ENCODE results near the gene ABCD4. TPM values are rescaled to one million over a fixed set of nuclear protein-coding genes. Genes with fewer than 3 reads are reported as not detected.
"Not testable (repeated sequence)": the region's sequence is repeated elsewhere in the genome, so short reads cannot be mapped to it uniquely, and the experiment has no call there.

Gene ABCD4
- total and polyA plus RNA-seq, 2 donors, result 28.3 to 95.7 TPM

GRCh38 chr14:74292061-74292460, 10.7 kb downstream of the ABCD4 start:
- 95% methylated on average over 11 of the region's 11 CpGs for WGBS
- Histone ChIP-seq H3K4me1 (ENCODE audit: control insufficient read depth in 2 of 2, insufficient read depth in 2 of 2, low read length in 2 of 2) (no peaks in the 10 kb centered on the region), H3K27ac (ENCODE audit: low read depth in 1 of 2, low read length in 1 of 2) (no peak overlapping the region), H3K9me3 (ENCODE audit: control insufficient read depth in 2 of 2, insufficient read depth in 1 of 2, low read length in 1 of 2) (no peaks in the 10 kb centered on the region), H3K27me3 (ENCODE audit: control insufficient read depth in 2 of 2, insufficient read depth in 1 of 2, low read length in 1 of 2) (no peaks in the 10 kb centered on the region), H3K36me3 (ENCODE audit: control insufficient read depth in 2 of 2, insufficient read depth in 2 of 2, low read length in 1 of 2) (peaks cover 83 to 88% of the 10 kb centered on the region in 2 donors), H3K4me3 (ENCODE audit: low read length in 2 of 2) (no peak overlapping the region)
- DNase-seq (ENCODE audit: low read depth in 6 of 9, low spot score in 9 of 9), result no peak

GRCh38 chr14:74290415-74290814, 12.3 kb downstream of the ABCD4 start:
- peaks cover 79 to 83% of the 10 kb centered on the region in 2 donors for H3K36me3 ChIP-seq (ENCODE audit: control insufficient read depth in 2 of 2, insufficient read depth in 2 of 2, low read length in 1 of 2)
- H3K4me3 ChIP-seq (ENCODE audit: low read length in 2 of 2), result no peak overlapping the region
- no peak overlapping the region for H3K27ac ChIP-seq (ENCODE audit: low read depth in 1 of 2, low read length in 1 of 2)
- DNase-seq (ENCODE audit: low read depth in 6 of 9, low spot score in 9 of 9), result peak in 2 of 9 donors; percentile 21 to 26
- no peaks in the 10 kb centered on the region for H3K4me1 ChIP-seq (ENCODE audit: control insufficient read depth in 2 of 2, insufficient read depth in 2 of 2, low read length in 2 of 2)
- no peaks in the 10 kb centered on the region for H3K9me3 ChIP-seq (ENCODE audit: control insufficient read depth in 2 of 2, insufficient read depth in 1 of 2, low read length in 1 of 2)
- WGBS, result 85% methylated on average over 7 of the region's 7 CpGs
- H3K27me3 ChIP-seq (ENCODE audit: control insufficient read depth in 2 of 2, insufficient read depth in 1 of 2, low read length in 1 of 2), result no peaks in the 10 kb centered on the region

- H3K4me1 ChIP-seq (ENCODE audit: control insufficient read depth in 2 of 2, insufficient read depth in 2 of 2, low read length in 2 of 2), result no peaks in the 10 kb centered on the region
- no peak overlapping the region for H3K27ac ChIP-seq (ENCODE audit: low read depth in 1 of 2, low read length in 1 of 2)
- no peak overlapping the region for H3K4me3 ChIP-seq (ENCODE audit: low read length in 2 of 2)
- no peaks in the 10 kb centered on the region for H3K9me3 ChIP-seq (ENCODE audit: control insufficient read depth in 2 of 2, insufficient read depth in 1 of 2, low read length in 1 of 2)
- H3K27me3 ChIP-seq (ENCODE audit: control insufficient read depth in 2 of 2, insufficient read depth in 1 of 2, low read length in 1 of 2), result no peaks in the 10 kb centered on the region
- 98% methylated on average over 5 of the region's 5 CpGs for WGBS
- peaks cover 77 to 79% of the 10 kb centered on the region in 2 donors for H3K36me3 ChIP-seq (ENCODE audit: control insufficient read depth in 2 of 2, insufficient read depth in 2 of 2, low read length in 1 of 2)
- no peak for DNase-seq (ENCODE audit: low read depth in 6 of 9, low spot score in 9 of 9)
Observed at GRCh38 chr14:74289801-74290200, 12.9 kb downstream of the ABCD4 start.

- no peaks in the 10 kb centered on the region for H3K4me1 ChIP-seq (ENCODE audit: control insufficient read depth in 2 of 2, insufficient read depth in 2 of 2, low read length in 2 of 2)
- H3K36me3 ChIP-seq (ENCODE audit: control insufficient read depth in 2 of 2, insufficient read depth in 2 of 2, low read length in 1 of 2), result peaks cover 69 to 70% of the 10 kb centered on the region in 2 donors
- no peak overlapping the region for H3K27ac ChIP-seq (ENCODE audit: low read depth in 1 of 2, low read length in 1 of 2)
- no peaks in the 10 kb centered on the region for H3K9me3 ChIP-seq (ENCODE audit: control insufficient read depth in 2 of 2, insufficient read depth in 1 of 2, low read length in 1 of 2)
- H3K4me3 ChIP-seq (ENCODE audit: low read length in 2 of 2), result no peak overlapping the region
- H3K27me3 ChIP-seq (ENCODE audit: control insufficient read depth in 2 of 2, insufficient read depth in 1 of 2, low read length in 1 of 2), result no peaks in the 10 kb centered on the region
- WGBS, result 97% methylated on average over 7 of the region's 7 CpGs
- DNase-seq (ENCODE audit: low read depth in 6 of 9, low spot score in 9 of 9), result no peak
Observed at GRCh38 chr14:74286736-74287135, 16.0 kb downstream of the ABCD4 start.

GRCh38 chr14:74281069-74281468, 21.7 kb downstream of the ABCD4 start:
- H3K27me3 ChIP-seq (ENCODE audit: control insufficient read depth in 2 of 2, insufficient read depth in 1 of 2, low read length in 1 of 2), result no peaks in the 10 kb centered on the region
- H3K27ac ChIP-seq (ENCODE audit: low read depth in 1 of 2, low read length in 1 of 2), result no peak overlapping the region
- H3K36me3 ChIP-seq (ENCODE audit: control insufficient read depth in 2 of 2, insufficient read depth in 2 of 2, low read length in 1 of 2), result peaks cover 15 to 19% of the 10 kb centered on the region in 2 donors
- 98% methylated on average over 2 of the region's 2 CpGs for WGBS
- H3K4me1 ChIP-seq (ENCODE audit: control insufficient read depth in 2 of 2, insufficient read depth in 2 of 2, low read length in 2 of 2), result no peaks in the 10 kb centered on the region
- no peaks in the 10 kb centered on the region for H3K9me3 ChIP-seq (ENCODE audit: control insufficient read depth in 2 of 2, insufficient read depth in 1 of 2, low read length in 1 of 2)
- H3K4me3 ChIP-seq (ENCODE audit: low read length in 2 of 2), result no peak overlapping the region
- no peak for DNase-seq (ENCODE audit: low read depth in 6 of 9, low spot score in 9 of 9)

GRCh38 chr14:74278080-74278479, 24.7 kb downstream of the ABCD4 start:
- H3K36me3 ChIP-seq (ENCODE audit: control insufficient read depth in 2 of 2, insufficient read depth in 2 of 2, low read length in 1 of 2), result peaks cover under 1% of the 10 kb centered on the region in 2 donors
- H3K27me3 ChIP-seq (ENCODE audit: control insufficient read depth in 2 of 2, insufficient read depth in 1 of 2, low read length in 1 of 2), result no peaks in the 10 kb centered on the region
- no peak overlapping the region for H3K27ac ChIP-seq (ENCODE audit: low read depth in 1 of 2, low read length in 1 of 2)
- no peak for DNase-seq (ENCODE audit: low read depth in 6 of 9, low spot score in 9 of 9)
- H3K9me3 ChIP-seq (ENCODE audit: control insufficient read depth in 2 of 2, insufficient read depth in 1 of 2, low read length in 1 of 2), result no peaks in the 10 kb centered on the region
- WGBS, result 95% methylated on average over 2 of the region's 2 CpGs
- H3K4me1 ChIP-seq (ENCODE audit: control insufficient read depth in 2 of 2, insufficient read depth in 2 of 2, low read length in 2 of 2), result no peaks in the 10 kb centered on the region
- no peak overlapping the region for H3K4me3 ChIP-seq (ENCODE audit: low read length in 2 of 2)

GRCh38 chr14:74275241-74275841, 27.4 kb downstream of the ABCD4 start:
- H3K27me3 ChIP-seq (ENCODE audit: control insufficient read depth in 2 of 2, insufficient read depth in 1 of 2, low read length in 1 of 2), result peaks cover 0 to 2% of the 10 kb centered on the region in 2 donors
- no peak overlapping the region for H3K4me3 ChIP-seq (ENCODE audit: low read length in 2 of 2)
- 35% methylated on average over 6 of the region's 6 CpGs for WGBS
- H3K27ac ChIP-seq (ENCODE audit: low read depth in 1 of 2, low read length in 1 of 2), result no peak overlapping the region
- no peaks in the 10 kb centered on the region for H3K4me1 ChIP-seq (ENCODE audit: control insufficient read depth in 2 of 2, insufficient read depth in 2 of 2, low read length in 2 of 2)
- DNase-seq (ENCODE audit: low read depth in 6 of 9, low spot score in 9 of 9), result no peak
- H3K9me3 ChIP-seq (ENCODE audit: control insufficient read depth in 2 of 2, insufficient read depth in 1 of 2, low read length in 1 of 2), result no peaks in the 10 kb centered on the region
- no peaks in the 10 kb centered on the region for H3K36me3 ChIP-seq (ENCODE audit: control insufficient read depth in 2 of 2, insufficient read depth in 2 of 2, low read length in 1 of 2)

GRCh38 chr14:74271365-74271764, 31.4 kb downstream of the ABCD4 start:
- no peak for DNase-seq (ENCODE audit: low read depth in 6 of 9, low spot score in 9 of 9)
- 54% methylated on average over 1 of the region's 1 CpG for WGBS
- peaks cover 0 to 10% of the 10 kb centered on the region in 2 donors for H3K27me3 ChIP-seq (ENCODE audit: control insufficient read depth in 2 of 2, insufficient read depth in 1 of 2, low read length in 1 of 2)

GRCh38 chr14:74270382-74271177, 32.2 kb downstream of the ABCD4 start:
- 88% methylated on average over 14 of the region's 14 CpGs for WGBS
- peaks cover 0 to 10% of the 10 kb centered on the region in 2 donors for H3K27me3 ChIP-seq (ENCODE audit: control insufficient read depth in 2 of 2, insufficient read depth in 1 of 2, low read length in 1 of 2)
- H3K36me3 ChIP-seq (ENCODE audit: control insufficient read depth in 2 of 2, insufficient read depth in 2 of 2, low read length in 1 of 2); DNase-seq (ENCODE audit: low read depth in 6 of 9, low spot score in 9 of 9); H3K4me1 ChIP-seq (ENCODE audit: control insufficient read depth in 2 of 2, insufficient read depth in 2 of 2, low read length in 2 of 2); H3K4me3 ChIP-seq (ENCODE audit: low read length in 2 of 2); H3K9me3 ChIP-seq (ENCODE audit: control insufficient read depth in 2 of 2, insufficient read depth in 1 of 2, low read length in 1 of 2); H3K27ac ChIP-seq (ENCODE audit: low read depth in 1 of 2, low read length in 1 of 2): not testable (repeated sequence)

More at GRCh38 chr14:74271365-74271764, 31.4 kb downstream of the ABCD4 start:
- no peak overlapping the region for H3K27ac ChIP-seq (ENCODE audit: low read depth in 1 of 2, low read length in 1 of 2)
- H3K4me3 ChIP-seq (ENCODE audit: low read length in 2 of 2), result no peak overlapping the region
- no peaks in the 10 kb centered on the region for H3K9me3 ChIP-seq (ENCODE audit: control insufficient read depth in 2 of 2, insufficient read depth in 1 of 2, low read length in 1 of 2)
- H3K4me1 ChIP-seq (ENCODE audit: control insufficient read depth in 2 of 2, insufficient read depth in 2 of 2, low read length in 2 of 2), result no peaks in the 10 kb centered on the region
- H3K36me3 ChIP-seq (ENCODE audit: control insufficient read depth in 2 of 2, insufficient read depth in 2 of 2, low read length in 1 of 2), result no peaks in the 10 kb centered on the region
